IPS DF 4.7 (cell line): ENCODE results near the gene EPHB1.

Experiments
- DNase-seq: peaks from one replicate; pipeline ENCODE4 v3.0.0-alpha.2; 2013; ENCODE audit warnings: low spot score; ENCODE audit errors: extremely low read depth

EPHB1 gene

GRCh38 chr3:134905647-134905935, 110.5 kb downstream of the EPHB1 start:
- DNase-seq, result no peak

- no peak for DNase-seq
Measured at GRCh38 chr3:134908271-134908670, 113.2 kb downstream of the EPHB1 start.

- DNase-seq, result no peak
Measured at GRCh38 chr3:134910026-134910425, 115.0 kb downstream of the EPHB1 start.

GRCh38 chr3:134911586-134912548, 116.8 kb downstream of the EPHB1 start:
- DNase-seq, result no peak

- no peak for DNase-seq
Measured at GRCh38 chr3:134916276-134916961, 121.4 kb downstream of the EPHB1 start.

GRCh38 chr3:134917631-134918030, 122.6 kb downstream of the EPHB1 start:
- no peak for DNase-seq

- no peak for DNase-seq
Measured at GRCh38 chr3:134918441-134918840, 123.4 kb downstream of the EPHB1 start.

- no peak for DNase-seq
Measured at GRCh38 chr3:134922101-134922500, 127.0 kb downstream of the EPHB1 start.

GRCh38 chr3:134922866-134923265, 127.8 kb downstream of the EPHB1 start:
- no peak for DNase-seq

GRCh38 chr3:134923286-134923685, 128.2 kb downstream of the EPHB1 start:
- DNase-seq, result no peak

GRCh38 chr3:134927599-134927998, 132.5 kb downstream of the EPHB1 start:
- no peak for DNase-seq

GRCh38 chr3:134928392-134928791, 133.3 kb downstream of the EPHB1 start:
- no peak for DNase-seq

- DNase-seq, result no peak
Measured at GRCh38 chr3:134928819-134929218, 133.8 kb downstream of the EPHB1 start.

GRCh38 chr3:134929976-134930375, 134.9 kb downstream of the EPHB1 start:
- no peak for DNase-seq

GRCh38 chr3:134931045-134931785, 136.2 kb downstream of the EPHB1 start:
- no peak for DNase-seq

- DNase-seq, result no peak
Measured at GRCh38 chr3:134932035-134932434, 137.0 kb downstream of the EPHB1 start.

- DNase-seq, result no peak
Measured at GRCh38 chr3:134933997-134934396, 138.9 kb downstream of the EPHB1 start.

- no peak for DNase-seq
Measured at GRCh38 chr3:134934933-134935332, 139.9 kb downstream of the EPHB1 start.

- no peak for DNase-seq
Measured at GRCh38 chr3:134937256-134938028, 142.4 kb downstream of the EPHB1 start.

GRCh38 chr3:134938029-134938525, 143.0 kb downstream of the EPHB1 start:
- DNase-seq, result no peak

- DNase-seq, result no peak
Measured at GRCh38 chr3:134939978-134940377, 144.9 kb downstream of the EPHB1 start.
